T-cell (primary cell): ENCODE data around the gene DEFB124. TPM values are rescaled to one million over a fixed set of nuclear protein-coding genes. Genes with fewer than 3 reads are reported as not detected.
A peak's percentile ranks its signal among the peaks of the same experiment; 100 is the strongest.
"Not testable (repeated sequence)": the region's sequence is repeated elsewhere in the genome, so short reads cannot be mapped to it uniquely, and the experiment has no call there.

Experiments used
- ATAC-seq, 4 experiments: fragments of 200-7000 bp in 3 of 4; fragments of 150-1000 bp in 1 of 4; cut with Tn5 transposase; replicated peaks in 1 of 4; 1 replicate in 3 of 4; 2 replicates in 1 of 4; pipeline ENCODE4 v1.10.0; 2021; ENCODE audit warnings: moderate library complexity in 3 of 4, mild to moderate bottlenecking in 2 of 4, moderate number of reproducible peaks in 1 of 4
- CTCF ChIA-PET, 2 donors: fragments of 300-600 bp; sonication (Branson Sonifier 250); formaldehyde crosslinking; loops; one replicate each; lab custom pipeline; 2022; ENCODE audit warnings: antibody characterized with exemption in 2 of 2; lab: Charles Lee
- POLR2A ChIA-PET, 2 donors: fragments of 300-600 bp; sonication (Branson Sonifier 250); formaldehyde crosslinking; loops; one replicate each; lab custom pipeline; 2022; ENCODE audit warnings: antibody characterized with exemption in 2 of 2; lab: Charles Lee
- DNase-seq, 35 experiments: peaks; one replicate each; pipeline versions ENCODE4 v3.0.0 to v3.0.0-alpha.2; 2013 to 2023
- H3K27ac ChIP-seq: one replicate; pipeline ENCODE4 v1.5.1; 2013; ENCODE audit warnings: low read length
- H3K27me3 ChIP-seq, 2 experiments: replicated peaks in 1 of 2; 1 replicate in 1 of 2; 2 replicates in 1 of 2; pipeline versions ENCODE4 v1.6.1 to v1.7.0; 2013; ENCODE audit warnings: low read length in 1 of 2, mixed read lengths in 1 of 2; ENCODE audit not compliant: control insufficient read depth in 2 of 2, insufficient read depth in 2 of 2; ENCODE audit errors: extremely low read depth in 1 of 2
- H3K36me3 ChIP-seq, 2 donors: 1 replicate in 1 of 2; 2 replicates in 1 of 2; pipeline versions ENCODE4 v1.6.1 to v1.7.0; 2013; ENCODE audit warnings: low read length in 1 of 2; ENCODE audit not compliant: control insufficient read depth in 2 of 2, insufficient read depth in 1 of 2; ENCODE audit errors: extremely low read depth in 1 of 2
- H3K4me1 ChIP-seq, 2 experiments: 1 replicate in 1 of 2; 2 replicates in 1 of 2; pipeline versions ENCODE4 v1.6.1 to v1.7.0; 2013; ENCODE audit warnings: low read length in 2 of 2, mixed read lengths in 1 of 2; ENCODE audit not compliant: insufficient read depth in 2 of 2, control insufficient read depth in 1 of 2; ENCODE audit errors: extremely low read depth in 1 of 2
- H3K4me3 ChIP-seq, 2 donors: 1 replicate in 1 of 2; 2 replicates in 1 of 2; pipeline versions ENCODE4 v1.5.1 to v1.7.0; 2013; ENCODE audit warnings: mild to moderate bottlenecking in 2 of 2, low read length in 1 of 2, moderate library complexity in 1 of 2; ENCODE audit not compliant: control insufficient read depth in 1 of 2; ENCODE audit errors: extremely low read depth in 1 of 2
- H3K9me3 ChIP-seq: 2 replicates; pipeline ENCODE4 v1.7.0; 2013
- H3K27ac Mint-ChIP-seq, 2 donors: one replicate each; pipeline ENCODE4 v1.8.0; 2020 to 2021; ENCODE audit warnings: mild to moderate bottlenecking in 2 of 2, mixed read lengths in 2 of 2
- H3K27me3 Mint-ChIP-seq, 2 donors: one replicate each; pipeline ENCODE4 v1.8.0; 2021 to 2022; ENCODE audit warnings: mixed read lengths in 2 of 2
- H3K36me3 Mint-ChIP-seq: one replicate; pipeline ENCODE4 v1.8.0; 2021; ENCODE audit warnings: mixed read lengths
- H3K4me1 Mint-ChIP-seq, 3 donors: one replicate each; pipeline ENCODE4 v1.8.0; 2020 to 2022; ENCODE audit warnings: mixed read lengths in 3 of 3, mild to moderate bottlenecking in 1 of 3
- H3K4me3 Mint-ChIP-seq, 3 donors: one replicate each; pipeline ENCODE4 v1.8.0; 2020 to 2022; ENCODE audit warnings: mild to moderate bottlenecking in 3 of 3, mixed read lengths in 3 of 3, moderate library complexity in 3 of 3
- H3K9me3 Mint-ChIP-seq, 3 donors: one replicate each; pipeline ENCODE4 v1.8.0; 2020 to 2022; ENCODE audit warnings: mixed read lengths in 3 of 3
- WGBS: methylation state at CpG from one replicate; pipeline ENCODE4 v1.1.5; 2013; ENCODE audit warnings: missing lambda C conversion rate; ENCODE audit not compliant: insufficient coverage; 5-methylcytosine and 5-hydroxymethylcytosine counted together
- total RNA-seq, 35 experiments: library from RNA in 6 of 35; stranded (reverse) in 6 of 35; fragments of 120-200 nt in 1 of 35; gene quantifications; one replicate each; pipeline versions ENCODE4 v1.2.1 to v1.2.4 and lab custom pipeline; 2013 to 2026

DEFB124 gene, protein sequence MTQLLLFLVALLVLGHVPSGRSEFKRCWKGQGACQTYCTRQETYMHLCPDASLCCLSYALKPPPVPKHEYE
- total RNA-seq (not detected), total RNA-seq (lab: John Stamatoyannopoulos, UW) (0 to 0.07 (median 0) reads per million in 29 experiments)
- not detected for total RNA-seq (2013)

DNA sequence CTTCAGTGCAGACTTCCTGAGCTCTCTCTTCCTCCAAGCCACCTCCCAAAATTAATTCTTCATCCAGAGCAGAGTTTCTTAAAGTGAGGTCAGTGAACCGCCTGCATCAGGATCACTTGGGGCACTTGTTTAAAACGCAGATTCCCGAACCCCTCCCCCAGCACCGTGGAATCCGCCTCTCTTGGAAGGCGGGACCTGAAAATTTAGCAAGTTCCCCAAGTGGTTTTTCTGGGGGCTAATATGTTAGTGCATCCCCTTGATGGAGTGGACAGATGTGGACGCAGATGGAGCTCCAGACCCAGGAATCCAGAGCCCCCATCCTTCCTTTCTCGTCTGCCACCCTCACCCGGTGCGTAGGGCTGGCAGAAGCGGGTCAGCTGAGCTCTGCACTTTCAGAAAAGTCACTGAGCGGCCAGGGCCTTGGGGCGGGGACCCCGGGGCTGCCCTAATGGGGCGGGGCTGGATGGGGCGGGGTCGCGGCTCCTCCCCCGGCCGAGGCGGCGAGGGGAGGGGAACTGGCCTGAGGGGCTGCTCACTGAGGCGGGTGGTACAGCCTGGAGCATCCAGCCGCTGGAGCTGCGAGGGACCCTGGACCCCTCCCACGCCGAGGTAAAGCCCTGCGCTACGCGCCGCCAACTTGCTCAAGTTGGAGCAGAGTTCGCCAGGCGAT lies at the start of gene DEFB124, which contains the start of gene REM1:
TSS of gene DEFB124 (minus strand) at position 370 of the 670 bp plus-strand sequence. CDS start 2,114 bp downstream, outside the sequence.
TSS of gene REM1 (plus strand) at position 531 of the 670 bp plus-strand sequence. CDS start 1,158 bp downstream, outside the sequence.
- ChIA-PET CTCF (no interaction called here), POLR2A (interaction anchor here in 1 of 2 donors (0.5 kb wide), 1 partner anchor 9 kb away, joined by 5 read pairs; no protein-coding TSS in a partner anchor)
- no peaks in the 10 kb centered on the region for H3K36me3 Mint-ChIP-seq
- Histone ChIP-seq H3K36me3 (no peaks in the 10 kb centered on the region), H3K27me3 (peaks cover 7 to 35% of the 10 kb centered on the region in 2 experiments), H3K9me3 (no peaks in the 10 kb centered on the region), H3K4me1 (peaks cover 0 to 8% of the 10 kb centered on the region in 2 experiments), H3K4me3 (no peak within 1 kb of the TSS), H3K27ac (no peak within 1 kb of the TSS)
- H3K4me3 Mint-ChIP-seq: peak within 1 kb of the TSS in 1 of 3 donors; percentile 24
- DNase-seq (no peak), ATAC-seq (no peak)
- H3K27me3 Mint-ChIP-seq: peaks cover 47 to 58% of the 10 kb centered on the region in 2 donors
- WGBS: 11% methylated on average over 26 of the region's 33 CpGs
- H3K4me1 Mint-ChIP-seq: peaks cover 6 to 12% (median 7%) of the 10 kb centered on the region in 3 donors
- H3K27ac Mint-ChIP-seq: peak within 1 kb of the TSS in 1 of 2 donors; percentile 36
- peaks cover 0 to 4% (median 0%) of the 10 kb centered on the region in 3 donors for H3K9me3 Mint-ChIP-seq

DNA sequence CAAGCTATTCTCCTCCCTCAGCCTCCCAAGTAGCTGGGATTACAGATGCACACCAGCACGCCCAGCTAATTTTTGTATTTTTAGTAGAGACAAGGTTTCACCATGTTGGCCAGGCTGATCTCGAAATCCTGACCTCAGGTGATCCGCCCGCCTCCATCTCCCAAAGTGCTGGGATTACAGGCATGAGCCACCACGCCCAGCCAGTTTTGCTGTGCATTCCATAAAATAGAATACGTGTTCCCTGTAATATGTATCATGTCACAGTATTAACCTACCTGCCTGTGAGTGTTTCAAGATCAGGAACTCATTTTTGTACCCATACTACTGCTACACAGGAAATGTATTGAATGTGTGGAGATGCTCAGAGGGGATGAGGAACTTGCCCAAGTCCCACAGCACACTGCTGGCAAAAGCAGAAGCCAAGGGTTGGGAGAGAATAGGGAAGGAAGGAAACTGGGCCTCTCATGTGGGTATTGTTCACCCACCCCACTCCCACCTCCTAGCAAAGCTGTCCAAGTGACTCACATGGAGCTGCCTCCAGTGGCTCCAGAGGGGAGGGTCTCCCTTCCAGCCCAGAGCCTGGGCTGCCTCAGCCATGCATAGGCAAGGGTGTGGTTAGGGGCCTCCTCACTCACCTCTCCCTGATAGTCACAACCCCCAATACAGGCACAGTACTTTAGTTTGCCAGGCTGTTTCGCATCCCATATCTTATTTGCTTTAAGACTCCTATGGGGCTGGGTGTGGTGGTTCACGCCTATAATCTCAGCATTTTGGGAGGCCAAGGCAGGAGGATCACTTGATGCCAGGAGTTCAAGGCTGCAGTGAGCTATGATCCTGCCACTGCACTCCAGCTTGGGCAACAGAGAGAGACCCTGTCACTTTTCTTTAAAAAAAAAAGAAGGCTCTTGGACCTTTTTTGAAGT lies 48.7 kb upstream of the DEFB124 start:
- no peak overlapping the region for H3K4me3 Mint-ChIP-seq
- Histone ChIP-seq H3K27me3 (no peaks in the 10 kb centered on the region), H3K4me3 (no peak overlapping the region), H3K36me3 (peaks cover 13 to 45% of the 10 kb centered on the region in 2 donors), H3K4me1 (peaks cover 0 to 12% of the 10 kb centered on the region in 2 experiments), H3K27ac (no peak overlapping the region), H3K9me3 (no peaks in the 10 kb centered on the region)
- ATAC-seq (no peak), DNase-seq (peak in 1 of 35 experiments; percentile 20)
- CTCF ChIA-PET: no interaction called here
- H3K9me3 Mint-ChIP-seq: no peaks in the 10 kb centered on the region
- POLR2A ChIA-PET: no interaction called here
- H3K36me3 Mint-ChIP-seq: peaks cover 33% of the 10 kb centered on the region
- whole genome bisulfite sequencing: 100% methylated on average over 1 of the region's 8 CpGs
- peaks cover 39 to 60% (median 52%) of the 10 kb centered on the region in 3 donors for H3K4me1 Mint-ChIP-seq
- no peaks in the 10 kb centered on the region for H3K27me3 Mint-ChIP-seq
- no peak overlapping the region for H3K27ac Mint-ChIP-seq

DNA sequence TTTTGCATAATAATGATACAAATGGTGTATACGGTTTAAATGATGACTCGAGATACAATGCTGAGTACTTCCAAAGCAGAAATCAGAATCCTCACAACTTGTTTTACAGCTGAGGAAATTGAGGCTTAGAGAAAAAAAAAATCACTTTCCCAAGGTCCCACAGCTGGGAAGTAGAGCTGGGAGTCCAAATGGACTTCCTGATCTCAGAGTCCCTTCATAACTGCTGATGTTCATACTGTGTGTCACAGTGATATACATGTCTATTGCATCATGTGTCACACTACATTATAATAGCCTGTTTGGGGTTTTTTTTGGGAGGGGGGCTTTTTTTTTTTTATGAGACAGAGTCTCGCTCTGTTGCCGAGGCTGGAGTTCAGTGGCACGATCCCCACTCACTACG lies 47.8 kb upstream of the DEFB124 start:
- ChIA-PET CTCF (no interaction called here), POLR2A (interaction anchor here in 1 of 2 donors (0.6 kb wide), 1 partner anchor 612 kb away, joined by 4 read pairs; no protein-coding TSS in a partner anchor)
- Histone ChIP-seq H3K9me3 (no peaks in the 10 kb centered on the region), H3K4me1 (peaks cover 0 to 16% of the 10 kb centered on the region in 2 experiments), H3K4me3 (no peak overlapping the region), H3K27ac (no peak overlapping the region), H3K36me3 (peaks cover 6 to 40% of the 10 kb centered on the region in 2 donors), H3K27me3 (no peaks in the 10 kb centered on the region)
- Mint-ChIP-seq H3K27me3 (no peaks in the 10 kb centered on the region), H3K36me3 (peaks cover 29% of the 10 kb centered on the region), H3K9me3 (no peaks in the 10 kb centered on the region), H3K27ac (no peak overlapping the region), H3K4me3 (no peak overlapping the region), H3K4me1 (peaks cover 39 to 61% (median 52%) of the 10 kb centered on the region in 3 donors)
- ATAC-seq: no peak
- no peak for DNase-seq
- WGBS: no CpG with 5 or more reads among the region's 6 CpGs

DNA sequence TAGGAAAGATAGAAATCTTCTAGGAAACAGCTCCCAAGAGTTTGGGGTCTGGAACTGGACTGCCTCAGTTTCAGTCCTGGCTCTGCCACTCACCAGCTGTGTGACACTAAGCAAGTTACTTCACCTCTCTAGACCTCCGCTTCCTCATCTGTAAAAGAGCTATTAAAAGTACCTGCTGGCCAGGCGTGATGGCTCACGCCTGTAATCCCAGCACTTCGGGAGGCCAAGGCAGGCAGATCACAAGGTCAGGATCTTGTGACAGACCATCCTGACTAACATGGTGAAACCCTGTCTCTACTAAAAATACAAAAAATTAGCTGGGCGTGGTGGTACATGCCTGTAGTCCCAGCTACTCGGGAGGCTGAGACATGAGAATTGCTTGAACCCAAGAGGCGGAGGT lies 46.3 kb upstream of the DEFB124 start:
- CTCF ChIA-PET: interaction anchor here in 1 of 2 donors (0.6 to 0.7 kb wide), 2 partner anchors 18 kb away, joined by 3 read pairs; no protein-coding TSS in a partner anchor
- H3K4me3 ChIP-seq, H3K9me3 ChIP-seq, H3K9me3 Mint-ChIP-seq, ATAC-seq, H3K27me3 Mint-ChIP-seq, H3K4me3 Mint-ChIP-seq, POLR2A ChIA-PET, H3K27me3 ChIP-seq, H3K27ac Mint-ChIP-seq, DNase-seq, H3K27ac ChIP-seq: not testable (repeated sequence)
- Mint-ChIP-seq H3K4me1 (peaks cover 39 to 55% (median 52%) of the 10 kb centered on the region in 3 donors), H3K36me3 (peaks cover 17% of the 10 kb centered on the region)
- 100% methylated on average over 5 of the region's 7 CpGs for WGBS
- Histone ChIP-seq H3K4me1 (peaks cover 3 to 30% of the 10 kb centered on the region in 2 experiments), H3K36me3 (peaks cover 4 to 27% of the 10 kb centered on the region in 2 donors)

DNA sequence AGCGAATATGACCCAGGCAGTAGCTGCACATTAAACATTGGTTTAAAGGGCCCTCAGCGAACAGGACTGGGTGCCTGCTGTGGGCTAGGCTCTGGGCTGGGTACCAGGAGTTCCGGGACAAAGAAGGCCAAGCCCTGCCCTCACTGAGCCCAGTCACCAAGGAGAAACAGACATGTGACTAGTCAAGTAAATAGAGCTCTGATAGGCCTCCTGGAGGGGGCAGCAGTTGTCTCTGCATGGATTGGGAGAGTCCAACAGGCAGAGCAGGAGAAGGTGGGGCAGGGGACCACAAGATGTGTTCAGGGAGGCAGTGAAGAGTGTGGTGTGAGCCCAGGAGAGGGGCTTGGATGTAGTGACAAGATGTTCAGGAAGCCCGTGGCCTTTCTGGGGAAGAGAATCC lies 42.4 kb upstream of the DEFB124 start:
- no peaks in the 10 kb centered on the region for H3K9me3 ChIP-seq
- no peak overlapping the region for H3K27ac Mint-ChIP-seq
- POLR2A ChIA-PET: no interaction called here
- H3K4me3 Mint-ChIP-seq: no peak overlapping the region
- DNase-seq: no peak
- H3K36me3 ChIP-seq: peaks cover 0 to 11% of the 10 kb centered on the region in 2 donors
- no peaks in the 10 kb centered on the region for H3K9me3 Mint-ChIP-seq
- WGBS: 95% methylated on average over 3 of the region's 4 CpGs
- peaks cover 7% of the 10 kb centered on the region for H3K36me3 Mint-ChIP-seq
- no peaks in the 10 kb centered on the region for H3K27me3 ChIP-seq
- no peak for ATAC-seq
- CTCF ChIA-PET: interaction anchor here in 1 of 2 donors (0.6 kb wide), 1 partner anchor 10 kb away, joined by 4 read pairs; no protein-coding TSS in a partner anchor
- H3K4me3 ChIP-seq: no peak overlapping the region
- peak overlapping the region; percentile 21 for H3K27ac ChIP-seq
- H3K4me1 Mint-ChIP-seq: peaks cover 20 to 39% (median 35%) of the 10 kb centered on the region in 3 donors
- peaks cover 17 to 48% of the 10 kb centered on the region in 2 experiments for H3K4me1 ChIP-seq
- H3K27me3 Mint-ChIP-seq: no peaks in the 10 kb centered on the region
